Sigmoid colon (tissue), 3 donors: ENCODE results near the gene TBX15.

Experiments
- POLR2A ChIP-seq, 2 donors: fragments of 450-650 bp; IDR thresholded peaks; one replicate each; pipeline ENCODE4 v1.6.1; 2016; ENCODE audit warnings: antibody characterized with exemption in 2 of 2, mild to moderate bottlenecking in 2 of 2, moderate library complexity in 2 of 2
- TF ChIP-seq, protein P1 (sequence below), 4 experiments: fragments of 450-650 bp in 3 of 4; fragments of 200-600 bp in 1 of 4; IDR thresholded peaks; one replicate each; pipeline ENCODE4 v1.5.1; 2016 to 2019; ENCODE audit warnings: antibody characterized with exemption in 4 of 4, mild to moderate bottlenecking in 3 of 4, moderate library complexity in 2 of 4

DNA sequence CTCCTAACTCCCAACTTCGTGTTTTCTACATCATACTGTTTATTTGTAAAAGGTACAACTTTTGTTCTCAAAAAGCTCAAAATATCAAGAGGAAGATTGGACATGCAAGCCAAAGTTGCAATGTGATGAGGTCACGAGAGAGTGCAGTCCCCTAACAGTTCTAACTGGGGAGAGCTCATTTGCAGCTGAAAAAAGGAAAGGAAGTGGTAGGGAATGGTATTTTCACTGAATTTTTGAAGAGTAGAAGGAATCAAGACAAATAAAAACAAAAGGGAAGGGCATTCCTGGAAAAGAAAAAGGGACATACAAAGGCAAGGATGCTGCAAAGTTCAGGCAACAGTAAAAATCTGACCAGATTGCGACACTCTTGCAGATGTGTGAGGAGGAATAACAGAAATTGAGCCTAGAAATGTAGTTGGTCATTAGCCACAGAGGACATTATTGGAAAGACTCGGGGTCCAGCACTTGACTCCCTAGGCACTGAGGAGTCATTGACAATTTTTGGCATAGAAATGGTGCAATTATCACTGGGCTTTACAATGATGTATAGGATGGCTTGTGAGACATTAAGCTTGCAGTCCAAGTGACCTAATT, 67.9 kb downstream of the TBX15 start:
- TF ChIP-seq, protein P1, sequence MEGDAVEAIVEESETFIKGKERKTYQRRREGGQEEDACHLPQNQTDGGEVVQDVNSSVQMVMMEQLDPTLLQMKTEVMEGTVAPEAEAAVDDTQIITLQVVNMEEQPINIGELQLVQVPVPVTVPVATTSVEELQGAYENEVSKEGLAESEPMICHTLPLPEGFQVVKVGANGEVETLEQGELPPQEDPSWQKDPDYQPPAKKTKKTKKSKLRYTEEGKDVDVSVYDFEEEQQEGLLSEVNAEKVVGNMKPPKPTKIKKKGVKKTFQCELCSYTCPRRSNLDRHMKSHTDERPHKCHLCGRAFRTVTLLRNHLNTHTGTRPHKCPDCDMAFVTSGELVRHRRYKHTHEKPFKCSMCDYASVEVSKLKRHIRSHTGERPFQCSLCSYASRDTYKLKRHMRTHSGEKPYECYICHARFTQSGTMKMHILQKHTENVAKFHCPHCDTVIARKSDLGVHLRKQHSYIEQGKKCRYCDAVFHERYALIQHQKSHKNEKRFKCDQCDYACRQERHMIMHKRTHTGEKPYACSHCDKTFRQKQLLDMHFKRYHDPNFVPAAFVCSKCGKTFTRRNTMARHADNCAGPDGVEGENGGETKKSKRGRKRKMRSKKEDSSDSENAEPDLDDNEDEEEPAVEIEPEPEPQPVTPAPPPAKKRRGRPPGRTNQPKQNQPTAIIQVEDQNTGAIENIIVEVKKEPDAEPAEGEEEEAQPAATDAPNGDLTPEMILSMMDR (IDR thresholded peaks at IDR 0.05), result no peak
- no peak for TF ChIP-seq POLR2A (IDR thresholded peaks at IDR 0.05)
